Transverse colon (tissue), 3 donors: ENCODE measurements around the gene MACC1.

Source experiments
- POLR2A ChIP-seq: fragments of 450-650 bp; IDR thresholded peaks from one replicate; pipeline ENCODE4 v1.6.1; 2016; ENCODE audit warnings: antibody characterized with exemption, mild to moderate bottlenecking, moderate library complexity
- TF ChIP-seq, protein P1 (sequence below), 5 experiments: fragments of 200-600 bp in 3 of 5; fragments of 450-650 bp in 2 of 5; sonication (generic) in 3 of 5; IDR thresholded peaks; 1 replicate in 2 of 5; 2 replicates in 3 of 5; pipeline ENCODE4 v1.5.1; 2016 to 2017; ENCODE audit warnings: antibody characterized with exemption in 5 of 5, inconsistent platforms in 3 of 5, mild to moderate bottlenecking in 2 of 5, moderate library complexity in 1 of 5

DNA sequence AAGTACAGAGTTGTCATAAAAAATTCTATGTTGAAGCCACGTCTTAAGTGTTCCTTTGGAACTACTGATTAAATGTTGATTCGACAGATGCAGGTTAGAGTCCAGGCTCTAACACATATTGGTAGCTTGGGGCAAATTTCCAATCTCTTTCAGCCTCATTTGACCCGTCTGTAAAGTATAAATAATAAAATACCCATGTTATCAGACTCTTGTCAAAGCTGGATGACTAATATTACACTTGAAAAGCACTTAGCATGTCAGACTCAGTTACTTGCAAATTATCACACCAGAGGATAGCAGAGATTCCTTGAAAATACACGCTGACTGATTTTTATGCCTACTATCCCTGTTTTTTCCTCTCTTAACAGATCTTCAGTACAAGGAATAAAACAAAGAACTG lies 18.1 kb upstream of the MACC1 start:
- TF ChIP-seq POLR2A: no peak
- TF ChIP-seq, protein P1, sequence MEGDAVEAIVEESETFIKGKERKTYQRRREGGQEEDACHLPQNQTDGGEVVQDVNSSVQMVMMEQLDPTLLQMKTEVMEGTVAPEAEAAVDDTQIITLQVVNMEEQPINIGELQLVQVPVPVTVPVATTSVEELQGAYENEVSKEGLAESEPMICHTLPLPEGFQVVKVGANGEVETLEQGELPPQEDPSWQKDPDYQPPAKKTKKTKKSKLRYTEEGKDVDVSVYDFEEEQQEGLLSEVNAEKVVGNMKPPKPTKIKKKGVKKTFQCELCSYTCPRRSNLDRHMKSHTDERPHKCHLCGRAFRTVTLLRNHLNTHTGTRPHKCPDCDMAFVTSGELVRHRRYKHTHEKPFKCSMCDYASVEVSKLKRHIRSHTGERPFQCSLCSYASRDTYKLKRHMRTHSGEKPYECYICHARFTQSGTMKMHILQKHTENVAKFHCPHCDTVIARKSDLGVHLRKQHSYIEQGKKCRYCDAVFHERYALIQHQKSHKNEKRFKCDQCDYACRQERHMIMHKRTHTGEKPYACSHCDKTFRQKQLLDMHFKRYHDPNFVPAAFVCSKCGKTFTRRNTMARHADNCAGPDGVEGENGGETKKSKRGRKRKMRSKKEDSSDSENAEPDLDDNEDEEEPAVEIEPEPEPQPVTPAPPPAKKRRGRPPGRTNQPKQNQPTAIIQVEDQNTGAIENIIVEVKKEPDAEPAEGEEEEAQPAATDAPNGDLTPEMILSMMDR (IDR thresholded peaks at IDR 0.05): no peak
